K562 (cell line): ENCODE data around the gene IFI30. TPM values are rescaled to one million over a fixed set of nuclear protein-coding genes. Genes with fewer than 3 reads are reported as not detected.

ENCODE experiments used
- CBX1 ChIP-seq: sonication (generic); IDR thresholded peaks from 2 replicates; pipeline ENCODE4 v1.6.1; 2016; ENCODE audit warnings: antibody characterized with exemption, low read depth, mild to moderate bottlenecking
- CC2D1A ChIP-seq: fragments of 450-650 bp; IDR thresholded peaks from 2 replicates; pipeline ENCODE4 v1.6.1; 2017; ENCODE audit warnings: mild to moderate bottlenecking
- CEBPZ ChIP-seq: fragments of 150-350 bp; IDR thresholded peaks from 2 replicates; pipeline ENCODE4 v1.6.1; 2014; ENCODE audit warnings: low read depth, mild to moderate bottlenecking, low read length, borderline replicate concordance
- DLX4 ChIP-seq: fragments of 250-450 bp; sonication (Bioruptor Pico); IDR thresholded peaks from 2 replicates; pipeline ENCODE4 v1.6.1; 2021; ENCODE audit warnings: mild to moderate bottlenecking
- E2F1 ChIP-seq: sonication (generic); formaldehyde crosslinking; IDR thresholded peaks from 2 replicates; pipeline ENCODE4 v1.8.1; 2023; ENCODE audit warnings: mild to moderate bottlenecking, missing genetic modification reagents, moderate library complexity
- HDAC8 ChIP-seq: fragments of 450-650 bp; IDR thresholded peaks from 2 replicates; pipeline ENCODE4 v1.6.1; 2016; ENCODE audit warnings: mild to moderate bottlenecking, missing genetic modification characterization, moderate library complexity, missing compliant biosample characterization
- HNRNPUL1 ChIP-seq: fragments of 200-400 bp; formaldehyde crosslinking; IDR thresholded peaks from 2 replicates; pipeline ENCODE4 v1.6.1; 2017; ENCODE audit warnings: low read length
- HOMEZ ChIP-seq: fragments of 250-450 bp; sonication (Bioruptor Pico); IDR thresholded peaks from 2 replicates; pipeline ENCODE4 v1.4.0; 2020; ENCODE audit warnings: mild to moderate bottlenecking, moderate library complexity
- MIER1 ChIP-seq: fragments of 450-650 bp; IDR thresholded peaks from 2 replicates; pipeline ENCODE4 v1.6.1; 2016; ENCODE audit warnings: antibody characterized with exemption, mild to moderate bottlenecking, low read depth
- MTA2 ChIP-seq: fragments of 450-650 bp; IDR thresholded peaks from 2 replicates; pipeline ENCODE4 v1.6.1; 2016; ENCODE audit warnings: low read depth
- PHB ChIP-seq: fragments of 250-450 bp; sonication (Bioruptor Pico); IDR thresholded peaks from 2 replicates; pipeline ENCODE4 v1.5.0; 2021
- SFPQ ChIP-seq: fragments of 200-400 bp; formaldehyde crosslinking; IDR thresholded peaks from 2 replicates; pipeline ENCODE4 v1.6.1; 2017; ENCODE audit warnings: mild to moderate bottlenecking, low read depth, low read length, moderate library complexity
- SIRT6 ChIP-seq: IDR thresholded peaks from one replicate; pipeline ENCODE4 v1.6.1; 2012; ENCODE audit warnings: low read depth, mild to moderate bottlenecking, control low read depth, inconsistent platforms, low read length, moderate library complexity
- ZBTB5 ChIP-seq: fragments of 450-650 bp; IDR thresholded peaks from 2 replicates; pipeline ENCODE4 v1.6.1; 2017; ENCODE audit warnings: antibody characterized with exemption
- ZNF77 ChIP-seq: fragments of 250-450 bp; sonication (Bioruptor Pico); IDR thresholded peaks from 2 replicates; pipeline ENCODE4 v1.5.0; 2020
- polyA plus RNA-seq, 8 experiments: library from polyadenylated mRNA; depleted of rRNA in 4 of 8; stranded (reverse) in 5 of 8; unstranded in 3 of 8; fragments of >200 nt; fragmentation: Nextera tagmentation in 2 of 8; fragmentation: Illumina TruSeq in 1 of 8; extraction: Ambion mirVana in 2 of 8; extraction: Trizol in 1 of 8; gene quantifications; 2 replicates each; pipeline versions ENCODE4 v1.2.1 to v1.2.3, GENCODE V29; 2011 to 2014; ENCODE audit warnings: inconsistent platforms in 1 of 8, missing spikeins in 1 of 8
- total RNA-seq, 7 experiments: library from RNA; depleted of rRNA in 6 of 7; stranded (reverse); fragments of >200 nt in 6 of 7; fragmentation: Illumina TruSeq in 2 of 7; extraction: Trizol in 2 of 7; gene quantifications; 2 replicates each; pipeline versions ENCODE4 v1.2.1 to v1.2.3, GENCODE V29; 2011 to 2021; ENCODE audit warnings: low replicate concordance in 1 of 7

Gene IFI30
- total and polyA plus RNA-seq, 9 of the 15 experiments (the other 6 are each of a cell fraction or from before 2014, with no cell fraction given), result 63.7 to 430 (median 109) TPM

GRCh38 chr19:18223860-18224524, 50.4 kb downstream of the IFI30 start (continued):
- TF ChIP-seq CC2D1A, result peak; percentile 71; the same call in 1 of the 2 replicates
- TF ChIP-seq SIRT6, result no peak
- no peak for TF ChIP-seq PHB (CRISPR knock-in tag)
- TF ChIP-seq CBX1, result peak; percentile 90; the same call in 1 of the 2 replicates
- TF ChIP-seq DLX4, result no peak
- no peak for TF ChIP-seq ZBTB5
- no peak for TF ChIP-seq HNRNPUL1
- TF ChIP-seq E2F1 (CRISPR knock-in tag), result no peak
- TF ChIP-seq HOMEZ (CRISPR knock-in tag), result 0 out of 2 replicates have a peak, but pooled peaks have one; percentile 45
- TF ChIP-seq MTA2, result peak; percentile 88
- peak; percentile 77 for TF ChIP-seq MIER1
- TF ChIP-seq CEBPZ, result no peak
- no peak for TF ChIP-seq SFPQ
- TF ChIP-seq ZNF77 (CRISPR knock-in tag), result no peak
- no peak for TF ChIP-seq HDAC8
